Measurements from ENCODE around the gene TNFAIP8L1. TPM values are rescaled to one million over a fixed set of nuclear protein-coding genes. Genes with fewer than 3 reads are reported as not detected.

The TNFAIP8L1 gene
- total and polyA plus RNA-seq, 7 donors, result 3.7 to 25.2 (median 18.9) TPM

DNA sequence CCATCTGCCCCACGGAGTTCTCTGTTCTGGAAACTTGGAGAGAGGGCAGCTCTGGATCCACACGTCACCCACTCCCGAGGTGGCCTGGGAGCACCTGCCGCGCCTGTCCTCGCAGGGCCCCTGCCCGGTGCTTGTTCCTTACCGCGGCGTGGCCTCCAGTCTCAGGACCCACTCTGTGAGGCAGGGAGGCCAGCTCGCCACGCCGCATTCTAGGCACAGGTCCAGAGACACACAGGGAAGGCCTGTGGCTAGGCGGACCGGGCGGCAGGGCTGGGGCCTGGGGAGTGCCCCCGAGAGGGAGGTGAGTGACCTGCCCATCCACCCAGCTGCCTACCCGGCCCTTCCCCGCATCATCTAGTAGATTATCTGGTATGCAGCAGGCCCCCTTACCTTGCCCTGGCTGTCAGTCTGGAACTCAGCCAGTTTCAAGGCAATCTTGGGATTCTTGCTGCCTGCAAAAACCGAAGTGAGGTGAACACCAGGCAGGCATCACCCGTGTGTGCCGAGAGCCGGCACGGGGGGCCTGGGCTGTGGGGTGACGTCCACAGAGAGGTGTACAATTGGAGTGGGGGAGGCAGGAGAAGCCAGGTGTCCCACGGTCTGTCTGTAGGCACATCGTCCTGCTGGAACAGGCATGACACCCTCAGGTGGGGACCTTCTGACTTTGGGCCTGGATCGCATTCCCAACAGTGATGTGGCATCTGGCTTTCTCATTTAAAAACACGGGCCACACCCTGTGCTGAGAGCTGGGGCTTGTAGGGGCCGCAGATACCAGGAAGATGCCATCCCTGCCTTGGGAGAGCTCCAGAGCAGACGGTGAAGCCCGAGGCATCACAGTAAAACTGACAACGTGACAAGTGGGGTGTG lies 60.7 kb downstream of the TNFAIP8L1 start:
- Histone ChIP-seq H3K27ac (no peak overlapping the region), H3K27me3 (no peaks in the 10 kb centered on the region), H3K9me3 (no peaks in the 10 kb centered on the region), H3K4me3 (no peak overlapping the region), H3K4me1 (peaks cover 0 to 8% (median 0%) of the 10 kb centered on the region in 4 donors), H3K36me3 (peaks cover 32 to 98% (median 75%) of the 10 kb centered on the region in 4 donors)
- TF ChIP-seq CTCF (IDR thresholded peaks at IDR 0.05) (no peak), POLR2A (IDR thresholded peaks at IDR 0.05) (no peak), EP300 (IDR thresholded peaks at IDR 0.05) (no peak), POLR2AphosphoS5 (IDR thresholded peaks at IDR 0.05) (no peak)
- DNase-seq, result no peak
- 91 to 93% methylated on average over 33 of the region's 33 CpGs for WGBS, 2 donors
- intact Hi-C loops (cut with DNase I), result no loop called here

- WGBS, 2 donors, result 92 to 93% methylated on average over 11 of the region's 11 CpGs
- Histone ChIP-seq H3K27ac (no peak overlapping the region), H3K4me1 (peaks cover 0 to 12% (median 2%) of the 10 kb centered on the region in 4 donors), H3K27me3 (no peaks in the 10 kb centered on the region), H3K36me3 (peaks cover 27 to 98% (median 70%) of the 10 kb centered on the region in 4 donors), H3K4me3 (no peak overlapping the region), H3K9me3 (no peaks in the 10 kb centered on the region)
- TF ChIP-seq EP300 (IDR thresholded peaks at IDR 0.05) (no peak), POLR2AphosphoS5 (IDR thresholded peaks at IDR 0.05) (no peak), POLR2A (IDR thresholded peaks at IDR 0.05) (no peak), CTCF (IDR thresholded peaks at IDR 0.05) (no peak)
- DNase-seq, result no peak
- intact Hi-C loops (cut with DNase I), result no loop called here
Observed at GRCh38 chr19:4700693-4700970, 61.3 kb downstream of the TNFAIP8L1 start.

- TF ChIP-seq EP300 (IDR thresholded peaks at IDR 0.05), result no peak
- no peak for TF ChIP-seq POLR2AphosphoS5 (IDR thresholded peaks at IDR 0.05)
- no peak for TF ChIP-seq POLR2A (IDR thresholded peaks at IDR 0.05)
- TF ChIP-seq CTCF (IDR thresholded peaks at IDR 0.05), result no peak
- Histone ChIP-seq H3K36me3 (peaks cover 23 to 93% (median 64%) of the 10 kb centered on the region in 4 donors), H3K4me1 (peaks cover 0 to 17% (median 10%) of the 10 kb centered on the region in 4 donors), H3K27me3 (no peaks in the 10 kb centered on the region), H3K27ac (no peak overlapping the region), H3K9me3 (no peaks in the 10 kb centered on the region), H3K4me3 (no peak overlapping the region)
- 79 to 91% methylated on average over 8 of the region's 8 CpGs for WGBS, 2 donors
- intact Hi-C loops (cut with DNase I), result no loop called here
- no peak for DNase-seq
Observed at GRCh38 chr19:4701557-4701956, 62.2 kb downstream of the TNFAIP8L1 start.

- H3K27ac ChIP-seq, result no peak overlapping the region
- H3K4me1 ChIP-seq, result peaks cover 0 to 25% (median 21%) of the 10 kb centered on the region in 4 donors
- intact Hi-C loops (cut with DNase I), result no loop called here
- H3K4me3 ChIP-seq, result no peak overlapping the region
- no peaks in the 10 kb centered on the region for H3K9me3 ChIP-seq
- H3K27me3 ChIP-seq, result no peaks in the 10 kb centered on the region
- no peak for TF ChIP-seq POLR2AphosphoS5 (IDR thresholded peaks at IDR 0.05)
- no peak for TF ChIP-seq POLR2A (IDR thresholded peaks at IDR 0.05)
- TF ChIP-seq EP300 (IDR thresholded peaks at IDR 0.05), result no peak
- no peak for TF ChIP-seq CTCF (IDR thresholded peaks at IDR 0.05)
- WGBS, 2 donors, result 88 to 95% methylated on average over 11 of the region's 11 CpGs
- no peak for DNase-seq
- peaks cover 23 to 81% (median 54%) of the 10 kb centered on the region in 4 donors for H3K36me3 ChIP-seq
Observed at GRCh38 chr19:4702764-4703163, 63.4 kb downstream of the TNFAIP8L1 start.
